HK-2 (cell line): ENCODE measurements around the gene PRKCB.
"Not testable (repeated sequence)": the region's sequence is repeated elsewhere in the genome, so short reads cannot be mapped to it uniquely, and the experiment has no call there.

Source experiments
- DNase-seq: peaks from one replicate; pipeline ENCODE4 v3.0.0-alpha.2; 2018; ENCODE audit not compliant: unreplicated experiment

The PRKCB gene

DNA sequence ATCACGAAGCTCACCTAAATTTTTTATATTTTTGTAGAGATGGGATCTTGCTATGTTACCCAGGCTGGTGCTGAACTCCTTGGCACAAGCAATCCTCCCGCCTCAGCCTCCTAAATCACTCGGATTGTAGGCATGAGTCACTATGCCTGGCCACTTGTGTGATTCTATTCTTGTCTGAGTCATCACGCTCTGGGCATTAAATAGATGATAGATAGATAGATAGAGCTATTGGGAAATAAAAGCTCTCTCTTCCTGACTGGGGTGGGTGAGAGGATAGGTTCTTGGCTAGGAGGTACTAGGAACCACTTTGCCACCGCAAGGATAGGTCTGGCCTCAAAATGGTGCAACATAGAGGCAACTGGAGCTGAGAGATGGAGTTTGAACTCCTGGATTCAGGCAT lies 399.0 kb downstream of the PRKCB start:
- no peak for DNase-seq

DNA sequence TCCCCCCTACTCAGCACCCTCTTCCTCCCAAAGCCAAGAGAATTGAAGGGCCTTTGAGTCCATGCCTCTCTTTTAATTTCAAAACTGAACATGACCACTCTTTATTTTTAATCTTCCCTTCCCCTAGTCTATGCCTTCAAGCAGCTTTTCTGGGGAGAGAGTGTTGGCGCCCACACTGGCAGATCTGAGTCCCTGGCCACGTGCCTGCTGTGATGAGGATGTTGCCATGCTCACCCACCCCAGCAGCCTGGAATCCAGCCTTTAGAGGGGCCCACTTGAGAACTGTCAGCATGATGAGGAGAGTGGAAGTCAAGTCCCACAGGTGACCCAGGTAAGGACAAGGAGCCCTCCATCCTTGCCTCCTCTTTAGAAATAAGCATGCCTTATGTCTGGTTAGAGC lies 400.0 kb downstream of the PRKCB start:
- no peak for DNase-seq

DNA sequence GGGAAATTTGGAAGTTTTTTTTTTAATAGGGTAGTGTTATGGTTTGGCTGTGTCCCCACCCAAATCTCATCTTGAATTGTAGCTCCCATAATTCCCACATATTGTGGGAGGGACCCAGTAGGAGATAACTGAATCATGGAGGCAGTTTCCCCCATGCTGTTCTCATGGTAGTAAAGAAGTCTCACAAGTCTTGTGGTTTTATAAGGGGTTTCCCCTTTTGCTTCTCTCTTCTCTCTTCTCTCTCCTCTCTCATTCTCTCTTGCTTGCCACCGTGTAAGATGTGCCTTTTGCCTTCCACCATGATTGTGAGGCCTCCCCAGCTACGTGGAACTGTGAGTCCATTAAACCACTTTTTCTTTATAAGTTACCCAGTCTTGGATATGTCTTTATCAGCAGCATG lies 403.1 kb downstream of the PRKCB start:
- not testable (repeated sequence) for DNase-seq

DNA sequence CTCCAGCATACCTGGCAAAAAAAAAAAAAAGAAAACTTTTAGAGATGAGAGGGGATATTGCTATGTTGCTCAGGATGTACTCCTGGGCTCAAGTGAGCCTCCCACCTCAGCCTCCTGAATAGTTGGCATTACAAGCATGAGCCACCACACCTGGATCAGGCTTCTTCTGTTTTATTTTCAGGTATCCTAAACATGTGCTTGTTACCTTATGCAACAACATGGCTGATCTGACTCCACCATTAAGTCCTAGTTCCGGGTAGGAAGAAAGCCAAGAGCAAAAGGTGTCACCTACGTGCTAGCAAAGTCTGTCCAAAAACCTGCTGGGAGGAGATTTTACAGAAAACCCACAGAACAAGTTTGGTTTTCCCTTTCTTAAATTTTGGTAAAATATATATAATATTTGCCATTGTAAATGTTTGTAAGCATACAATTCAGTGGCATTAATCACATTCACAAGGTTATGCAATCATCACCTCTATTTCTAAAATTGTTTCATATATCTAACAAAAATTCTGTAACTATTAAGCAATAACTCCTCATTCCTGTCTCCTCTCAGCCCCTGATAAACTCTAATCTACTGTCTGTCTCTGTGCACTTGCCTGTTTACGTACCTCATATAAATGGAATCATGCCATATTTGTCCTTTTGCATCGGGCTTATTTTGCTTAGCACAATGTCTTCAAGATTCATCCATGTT lies 411.3 kb downstream of the PRKCB start:
- DNase-seq: no peak

GRCh38 chr16:24253192-24253591 lies 417.4 kb downstream of the PRKCB start:
- peak; percentile 13 for DNase-seq

DNA sequence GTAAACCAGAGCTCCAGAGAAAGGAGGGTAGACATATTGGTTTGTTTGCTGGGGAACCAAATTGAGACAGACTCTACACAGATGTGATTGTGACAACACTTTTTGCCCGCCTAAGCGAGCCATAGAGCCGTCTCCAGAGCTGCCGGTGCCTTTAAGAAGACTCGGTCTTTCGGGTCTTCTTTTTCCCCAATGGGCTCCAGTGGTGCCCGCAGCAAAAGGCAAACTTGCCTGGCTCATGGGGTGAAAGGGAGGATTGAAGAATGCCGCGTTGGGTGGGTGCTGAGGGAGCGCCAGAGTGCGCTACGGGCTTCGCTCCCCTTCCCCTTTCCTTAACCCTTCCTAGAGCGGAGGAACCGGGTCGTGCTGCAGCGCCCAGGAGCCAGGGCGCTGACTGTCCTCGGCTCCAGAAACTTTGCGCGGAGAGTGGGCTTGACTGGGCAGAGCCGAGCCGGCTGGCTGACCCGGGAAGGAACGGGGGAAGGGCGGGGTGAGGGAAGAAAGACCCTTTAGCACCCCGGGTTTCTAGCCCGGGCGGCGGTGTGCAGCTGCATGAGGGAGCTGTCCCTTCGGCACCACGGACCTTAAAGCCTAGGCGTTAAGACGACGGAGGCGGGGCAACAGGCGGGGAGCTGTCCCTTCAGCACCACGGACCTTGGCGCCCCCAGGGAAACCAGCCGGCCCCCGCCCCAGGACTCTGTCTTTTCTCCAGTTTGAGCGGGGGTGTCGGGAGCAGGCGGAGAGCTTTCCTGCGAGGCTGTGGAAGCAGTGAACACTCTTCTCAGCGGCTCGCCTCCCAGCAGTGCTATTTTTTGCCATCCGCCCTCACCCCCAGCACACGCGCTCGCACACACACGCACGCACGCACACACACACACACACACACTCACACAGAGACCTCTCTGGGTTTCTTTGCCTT lies 419.9 kb downstream of the PRKCB start, which contains the start of gene CACNG3:
TSS of gene CACNG3 (plus strand) at position 880 of the 916 bp plus-strand sequence. CDS start 420 bp downstream, outside the sequence.
- DNase-seq: peak; percentile 3

DNA sequence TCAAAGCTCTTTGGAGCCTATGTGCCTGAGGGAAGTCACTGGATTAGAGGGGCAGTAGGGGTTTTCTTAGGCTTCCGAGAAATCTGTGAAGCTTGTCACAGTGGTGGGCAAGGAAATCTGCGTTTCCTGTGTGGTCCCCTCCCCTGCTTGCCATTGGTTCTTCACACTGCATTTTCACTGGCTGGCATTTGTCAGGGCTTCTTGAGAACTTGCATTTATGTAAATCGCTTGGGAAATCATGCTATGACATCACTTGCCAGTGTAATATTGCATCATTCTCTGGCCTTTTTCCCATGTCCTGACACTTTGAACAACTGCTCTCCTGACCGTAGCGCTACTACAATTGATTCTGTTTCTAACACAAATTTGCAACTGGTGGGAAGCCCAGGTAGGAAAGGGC lies 422.2 kb downstream of the PRKCB start:
- DNase-seq: no peak

DNA sequence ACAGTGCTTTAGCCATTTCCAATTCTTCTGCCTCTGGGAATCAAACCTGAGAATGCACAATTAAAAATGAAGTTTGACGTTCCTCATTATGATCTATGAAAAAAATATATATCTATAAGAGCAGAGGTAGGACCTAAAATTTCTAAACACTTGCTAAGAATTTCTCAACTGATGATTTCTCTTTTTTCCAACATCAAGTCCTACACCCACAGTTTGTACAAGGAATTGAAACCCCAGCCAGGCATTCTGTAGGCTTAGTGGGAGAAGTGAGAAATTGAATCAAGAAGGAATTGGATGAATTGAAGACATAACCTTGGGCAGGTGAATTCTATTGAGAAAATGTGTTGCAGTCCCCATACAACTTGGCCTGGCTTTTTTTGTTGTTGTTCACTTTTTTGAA lies 423.0 kb downstream of the PRKCB start:
- DNase-seq: no peak

DNA sequence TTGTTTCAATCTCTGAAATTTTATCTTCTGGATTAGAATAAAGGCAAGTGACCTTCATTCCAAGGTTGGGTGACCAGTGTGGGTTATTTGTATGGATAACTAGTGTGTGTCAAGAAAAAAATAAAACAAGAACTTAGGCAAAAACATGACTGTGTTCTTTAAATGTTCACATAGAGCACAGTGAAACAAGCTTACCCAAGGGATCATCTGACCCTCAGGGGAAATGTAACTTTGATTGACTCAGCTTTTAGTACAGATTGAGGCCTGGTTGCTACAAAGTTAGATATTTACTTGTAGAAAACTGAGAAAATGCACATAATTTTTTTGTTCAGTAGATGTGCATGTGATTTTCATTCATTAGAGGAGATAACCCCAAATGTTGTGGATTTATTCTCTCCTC lies 427.0 kb downstream of the PRKCB start:
- no peak for DNase-seq
